HCT116 (cell line): ENCODE measurements around the gene CAMK2A.

Source experiments
- CTCF ChIP-seq, 3 experiments: fragments of 200-600 bp in 1 of 3; sonication (generic) in 1 of 3; IDR thresholded peaks in 2 of 3; conservative IDR thresholded peaks in 1 of 3; 2 replicates each; pipeline ENCODE4 v1.5.1; 2012 to 2017; ENCODE audit warnings: low read depth in 2 of 3, low read length in 2 of 3, antibody characterized with exemption in 1 of 3, borderline replicate concordance in 1 of 3, control low read depth in 1 of 3, mild to moderate bottlenecking in 1 of 3, mixed read lengths in 1 of 3, mixed run types in 1 of 3, moderate library complexity in 1 of 3; ENCODE audit not compliant: insufficient read depth in 1 of 3
- EZH2 ChIP-seq: fragments of 200-600 bp; sonication (generic); IDR thresholded peaks from 2 replicates; pipeline ENCODE4 v1.6.1; 2017; ENCODE audit warnings: antibody characterized with exemption, mixed run types
- POLR2A ChIP-seq: IDR thresholded peaks from 2 replicates; pipeline ENCODE4 v1.7.0; 2011; ENCODE audit warnings: borderline replicate concordance; ENCODE audit not compliant: insufficient read depth, insufficient read length; ENCODE audit errors: extremely low read depth
- POLR2AphosphoS5 ChIP-seq: IDR thresholded peaks from 2 replicates; pipeline ENCODE4 v1.6.1; 2011; ENCODE audit warnings: mild to moderate bottlenecking, low read depth, low read length, moderate library complexity
- RAD21 ChIP-seq: IDR thresholded peaks from 2 replicates; pipeline ENCODE4 v1.6.1; 2012; ENCODE audit warnings: low read depth, mild to moderate bottlenecking
- ZFX ChIP-seq: fragments of 450-650 bp; IDR thresholded peaks from 2 replicates; pipeline ENCODE4 v1.6.1; 2017

DNA sequence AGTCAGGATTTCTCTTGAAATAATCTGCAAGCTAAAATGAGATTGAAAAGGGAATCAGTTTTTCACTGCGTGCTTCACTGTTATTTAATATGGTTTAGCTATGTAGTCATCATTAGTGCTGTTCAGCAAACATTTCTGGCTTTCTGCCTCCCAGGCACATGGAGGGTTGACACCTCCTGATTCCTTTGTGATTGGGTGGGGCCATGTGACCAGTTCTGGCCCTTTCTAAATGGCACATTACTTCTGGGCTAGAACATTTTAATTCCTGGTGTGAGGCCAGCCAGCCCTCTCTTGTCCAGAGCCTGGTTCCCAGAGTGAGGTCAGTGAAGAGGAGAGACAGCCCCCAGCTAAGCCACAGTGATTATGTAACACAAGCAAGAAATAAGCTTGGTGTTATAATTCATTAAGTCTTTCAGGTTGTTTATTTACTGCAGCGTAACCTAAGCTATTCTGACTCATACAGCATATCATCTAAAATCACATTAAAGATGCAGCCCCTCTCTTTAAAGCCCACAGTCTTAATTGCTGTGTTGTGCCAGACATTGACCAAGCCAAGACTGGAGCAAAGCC lies 30.6 kb upstream of the CAMK2A start:
- TF ChIP-seq RAD21, result no peak
- no peak for TF ChIP-seq EZH2
- no peak for TF ChIP-seq CTCF (IDR thresholded peaks at IDR 0.05 in 2 of 3, conservative IDR thresholded peaks at IDR 0.05 in 1 of 3; ENCODE audit: borderline replicate concordance in 1 of 3, insufficient read depth in 1 of 3, low read depth in 2 of 3, low read length in 2 of 3)
- TF ChIP-seq POLR2A, result no peak
- TF ChIP-seq POLR2AphosphoS5, result no peak
- no peak for TF ChIP-seq ZFX
